ENCODE measurements around the gene LHX3.

DNA sequence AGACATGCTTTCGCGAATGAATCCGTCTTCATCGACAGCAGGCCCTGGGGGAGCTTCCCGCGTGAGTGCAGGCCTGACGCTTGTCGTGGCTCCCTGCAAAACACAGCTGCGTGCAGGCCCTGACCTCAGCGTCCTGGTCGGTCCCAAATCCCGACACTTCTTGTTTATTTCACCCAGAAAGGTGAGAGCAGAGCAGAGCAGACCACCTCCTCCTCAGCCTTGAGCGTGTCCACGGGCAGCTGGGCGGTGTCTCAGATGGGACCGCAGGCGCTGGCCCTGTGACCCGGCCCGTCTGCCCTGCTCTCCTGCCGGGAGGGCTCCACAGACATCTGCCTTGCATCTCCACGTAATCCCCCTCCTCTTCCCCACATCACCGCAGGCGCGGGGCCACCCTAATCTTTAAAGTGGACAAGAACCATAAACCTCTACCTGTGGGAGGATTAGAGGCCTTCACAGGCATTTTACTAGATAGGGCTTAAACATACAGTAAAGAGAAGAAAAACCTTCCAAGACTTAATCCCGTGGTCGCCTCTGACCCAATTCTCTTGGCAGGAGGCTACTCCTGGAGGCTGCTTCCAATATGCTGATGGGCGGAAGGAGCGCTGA lies 7.5 kb upstream of the LHX3 start:
- TF ChIP-seq, protein P1, sequence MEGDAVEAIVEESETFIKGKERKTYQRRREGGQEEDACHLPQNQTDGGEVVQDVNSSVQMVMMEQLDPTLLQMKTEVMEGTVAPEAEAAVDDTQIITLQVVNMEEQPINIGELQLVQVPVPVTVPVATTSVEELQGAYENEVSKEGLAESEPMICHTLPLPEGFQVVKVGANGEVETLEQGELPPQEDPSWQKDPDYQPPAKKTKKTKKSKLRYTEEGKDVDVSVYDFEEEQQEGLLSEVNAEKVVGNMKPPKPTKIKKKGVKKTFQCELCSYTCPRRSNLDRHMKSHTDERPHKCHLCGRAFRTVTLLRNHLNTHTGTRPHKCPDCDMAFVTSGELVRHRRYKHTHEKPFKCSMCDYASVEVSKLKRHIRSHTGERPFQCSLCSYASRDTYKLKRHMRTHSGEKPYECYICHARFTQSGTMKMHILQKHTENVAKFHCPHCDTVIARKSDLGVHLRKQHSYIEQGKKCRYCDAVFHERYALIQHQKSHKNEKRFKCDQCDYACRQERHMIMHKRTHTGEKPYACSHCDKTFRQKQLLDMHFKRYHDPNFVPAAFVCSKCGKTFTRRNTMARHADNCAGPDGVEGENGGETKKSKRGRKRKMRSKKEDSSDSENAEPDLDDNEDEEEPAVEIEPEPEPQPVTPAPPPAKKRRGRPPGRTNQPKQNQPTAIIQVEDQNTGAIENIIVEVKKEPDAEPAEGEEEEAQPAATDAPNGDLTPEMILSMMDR (IDR thresholded peaks at IDR 0.05; ENCODE audit: low read length), result no peak
- TF ChIP-seq EZH2 (optimal IDR thresholded peaks at IDR 0.05; ENCODE audit: low read depth, low read length), result no peak
- TF ChIP-seq EZH2phosphoT487 (IDR thresholded peaks at IDR 0.05; ENCODE audit: low read length), result no peak
